H1 (cell line): ENCODE results near the gene WDR48.

Experiments used
- CTBP2 ChIP-seq: IDR thresholded peaks from 2 replicates; pipeline ENCODE4 v1.7.0; 2011; ENCODE audit warnings: borderline replicate concordance, mild to moderate bottlenecking, moderate library complexity, mixed read lengths, low read length; ENCODE audit not compliant: insufficient read depth, insufficient read length
- EP300 ChIP-seq, 2 experiments: IDR thresholded peaks; 1 replicate in 1 of 2; 2 replicates in 1 of 2; pipeline ENCODE4 v1.6.1; 2011 to 2012; ENCODE audit warnings: low read depth in 2 of 2, low read length in 2 of 2, mild to moderate bottlenecking in 2 of 2, borderline replicate concordance in 1 of 2, inconsistent platforms in 1 of 2, moderate library complexity in 1 of 2
- TF ChIP-seq, protein P1 (sequence below), 3 experiments: IDR thresholded peaks; 1 replicate in 2 of 3; 2 replicates in 1 of 3; pipeline versions ENCODE4 v1.5.1 to v1.6.1; 2011; ENCODE audit warnings: low read length in 3 of 3, mild to moderate bottlenecking in 3 of 3, inconsistent platforms in 2 of 3, low read depth in 1 of 3, moderate library complexity in 1 of 3; ENCODE audit not compliant: insufficient read depth in 1 of 3; ENCODE audit errors: control extremely low read depth in 1 of 3

DNA sequence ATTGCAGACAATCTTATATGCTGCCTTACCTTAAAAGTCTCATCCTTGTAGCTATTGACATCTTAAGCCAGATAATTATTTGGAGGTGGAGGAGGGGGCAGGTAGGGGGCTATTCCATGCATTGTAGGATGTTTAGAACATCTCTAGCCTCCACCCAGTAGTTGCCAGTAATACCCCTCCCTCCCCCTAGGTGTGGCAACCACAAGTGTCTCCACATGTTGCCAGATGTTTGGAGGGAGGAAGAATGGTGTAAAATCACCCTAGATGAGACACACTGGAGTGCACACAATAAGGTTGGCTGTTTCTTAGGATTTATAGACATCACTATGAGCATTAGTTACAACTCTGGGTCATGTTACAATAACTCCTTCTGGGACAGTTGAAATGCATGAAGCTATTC is 28.2 kb downstream of the WDR48 start:
- TF ChIP-seq, protein P1, sequence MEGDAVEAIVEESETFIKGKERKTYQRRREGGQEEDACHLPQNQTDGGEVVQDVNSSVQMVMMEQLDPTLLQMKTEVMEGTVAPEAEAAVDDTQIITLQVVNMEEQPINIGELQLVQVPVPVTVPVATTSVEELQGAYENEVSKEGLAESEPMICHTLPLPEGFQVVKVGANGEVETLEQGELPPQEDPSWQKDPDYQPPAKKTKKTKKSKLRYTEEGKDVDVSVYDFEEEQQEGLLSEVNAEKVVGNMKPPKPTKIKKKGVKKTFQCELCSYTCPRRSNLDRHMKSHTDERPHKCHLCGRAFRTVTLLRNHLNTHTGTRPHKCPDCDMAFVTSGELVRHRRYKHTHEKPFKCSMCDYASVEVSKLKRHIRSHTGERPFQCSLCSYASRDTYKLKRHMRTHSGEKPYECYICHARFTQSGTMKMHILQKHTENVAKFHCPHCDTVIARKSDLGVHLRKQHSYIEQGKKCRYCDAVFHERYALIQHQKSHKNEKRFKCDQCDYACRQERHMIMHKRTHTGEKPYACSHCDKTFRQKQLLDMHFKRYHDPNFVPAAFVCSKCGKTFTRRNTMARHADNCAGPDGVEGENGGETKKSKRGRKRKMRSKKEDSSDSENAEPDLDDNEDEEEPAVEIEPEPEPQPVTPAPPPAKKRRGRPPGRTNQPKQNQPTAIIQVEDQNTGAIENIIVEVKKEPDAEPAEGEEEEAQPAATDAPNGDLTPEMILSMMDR (IDR thresholded peaks at IDR 0.05; ENCODE audit: control extremely low read depth in 1 of 3, insufficient read depth in 1 of 3, low read depth in 1 of 3, low read length in 3 of 3): no peak
- no peak for TF ChIP-seq CTBP2
- no peak for TF ChIP-seq EP300 (IDR thresholded peaks at IDR 0.05; ENCODE audit: borderline replicate concordance in 1 of 2, low read depth in 2 of 2, low read length in 2 of 2)
